ENCODE data around the gene TEX2.

- TF ChIP-seq CTCF (optimal IDR thresholded peaks at IDR 0.05 in 1 of 3, IDR thresholded peaks at IDR 0.05 in 1 of 3, conservative IDR thresholded peaks at IDR 0.05 in 1 of 3; ENCODE audit: extremely low read depth in 1 of 3, insufficient read depth in 2 of 3, low read length in 3 of 3) (no peak), EZH2 (IDR thresholded peaks at IDR 0.05; ENCODE audit: low read length) (no peak)
These were observed 107.1 kb downstream of the TEX2 start for GRCh38 chr17:64155751-64156544.

Measured in keratinocyte (primary cell).